Measurements from ENCODE around the gene CSMD2. TPM values are rescaled to one million over a fixed set of nuclear protein-coding genes. Genes with fewer than 3 reads are reported as not detected.

CSMD2 gene
- total and polyA plus RNA-seq, 2 of the 4 experiments (the other 2 are of a cell fraction), result under 0.01 to 0.36 TPM

DNA sequence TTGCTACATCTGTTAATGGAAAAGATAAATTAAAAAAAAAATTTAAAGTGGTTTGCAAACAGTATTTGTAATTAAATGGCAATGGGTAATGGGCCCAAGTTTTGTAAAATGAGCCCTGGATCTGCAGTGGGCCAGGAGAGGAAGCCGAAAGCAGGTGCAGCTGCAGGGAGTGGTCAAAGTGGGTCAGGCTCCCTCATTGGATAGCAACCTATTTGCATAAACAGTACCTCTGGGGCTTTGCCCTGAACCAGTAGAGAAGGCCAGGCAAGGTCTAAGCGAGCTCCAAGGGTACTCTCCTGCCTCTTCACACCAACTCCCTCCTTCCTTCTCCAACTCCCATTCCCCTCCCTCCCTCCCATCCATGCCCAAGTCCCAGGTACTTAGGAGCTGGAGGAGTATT, 162.2 kb downstream of the CSMD2 start:
- Histone ChIP-seq H3K4me2 (ENCODE audit: low read depth, low read length) (no peak overlapping the region), H2AK5ac (ENCODE audit: low read depth, low read length) (no peak overlapping the region), H4K5ac (ENCODE audit: low read depth, low read length) (no peak overlapping the region), H3K36me3 (ENCODE audit: control insufficient read depth, insufficient read depth, low read length) (no peaks in the 10 kb centered on the region), H3K4me3 (ENCODE audit: insufficient read depth, low read depth, low read length) (no peak overlapping the region), H4K20me1 (ENCODE audit: insufficient read depth, low read length) (no peaks in the 10 kb centered on the region), H3K56ac (ENCODE audit: extremely low read depth, insufficient read depth, low read length) (no peak overlapping the region), H3K18ac (ENCODE audit: low read depth, low read length) (no peak overlapping the region), H3K23ac (ENCODE audit: low read depth, low read length) (no peak overlapping the region), H3K27ac (ENCODE audit: insufficient read depth, low read length) (no peak overlapping the region), H2BK20ac (ENCODE audit: low read depth, low read length) (no peak overlapping the region), H2AFZ (replicated peaks; ENCODE audit: low read length, poor library complexity) (no peak overlapping the region), H3K4me1 (ENCODE audit: control insufficient read depth, insufficient read depth, low read length) (no peaks in the 10 kb centered on the region), H3K9me1 (ENCODE audit: insufficient read depth, low read length) (no peaks in the 10 kb centered on the region), H4K8ac (ENCODE audit: low read depth in 2 of 2, low read length in 2 of 2) (no peak overlapping the region), H4K91ac (ENCODE audit: insufficient read depth, low read depth, low read length) (no peak overlapping the region), H3K79me1 (ENCODE audit: low read depth in 1 of 2, low read length in 2 of 2) (no peaks in the 10 kb centered on the region), H3K27me3 (ENCODE audit: control insufficient read depth, insufficient read depth, low read length) (no peaks in the 10 kb centered on the region), H2BK5ac (ENCODE audit: low read depth, low read length, poor library complexity, severe bottlenecking) (no peak overlapping the region), H2AK9ac (replicated peaks; ENCODE audit: low read depth, low read length, poor library complexity) (no peak overlapping the region), H3K9me3 (ENCODE audit: control insufficient read depth, insufficient read depth, low read length) (peaks cover 15% of the 10 kb centered on the region), H3K9ac (ENCODE audit: low read depth, low read length) (no peak overlapping the region), H2BK120ac (ENCODE audit: low read depth, low read length) (no peak overlapping the region), H3K4ac (ENCODE audit: low read depth, low read length) (no peak overlapping the region), H2BK15ac (ENCODE audit: low read depth, low read length) (no peak overlapping the region), H3K14ac (replicated peaks; ENCODE audit: low read depth, low read length) (no peak overlapping the region)
- CTCF ChIA-PET, result no interaction called here
- WGBS, 2 experiments (ENCODE audit: extremely low coverage in 2 of 2, insufficient read length in 1 of 2), result no CpG with 5 or more reads among the region's 2 CpGs
- in situ Hi-C loops (cut with MboI; ENCODE audit: low sequenced_read_pairs), result no loop called here
- TF ChIP-seq CEBPB (IDR thresholded peaks at IDR 0.05; ENCODE audit: low read depth, low read length), result no peak
- no peak for TF ChIP-seq MAFK (IDR thresholded peaks at IDR 0.05; ENCODE audit: low read depth, low read length)
- TF ChIP-seq SMC3 (IDR thresholded peaks at IDR 0.05; ENCODE audit: low read depth, low read length), result no peak
- TF ChIP-seq MAZ (IDR thresholded peaks at IDR 0.05; ENCODE audit: borderline replicate concordance, low read depth, low read length), result no peak
- no peak for TF ChIP-seq BHLHE40 (IDR thresholded peaks at IDR 0.05; ENCODE audit: low read depth, low read length)
- no peak for TF ChIP-seq MXI1 (IDR thresholded peaks at IDR 0.05; ENCODE audit: borderline replicate concordance, low read depth, low read length)
- no peak for TF ChIP-seq CHD1 (IDR thresholded peaks at IDR 0.05; ENCODE audit: low read depth, low read length)
- TF ChIP-seq, protein P1, sequence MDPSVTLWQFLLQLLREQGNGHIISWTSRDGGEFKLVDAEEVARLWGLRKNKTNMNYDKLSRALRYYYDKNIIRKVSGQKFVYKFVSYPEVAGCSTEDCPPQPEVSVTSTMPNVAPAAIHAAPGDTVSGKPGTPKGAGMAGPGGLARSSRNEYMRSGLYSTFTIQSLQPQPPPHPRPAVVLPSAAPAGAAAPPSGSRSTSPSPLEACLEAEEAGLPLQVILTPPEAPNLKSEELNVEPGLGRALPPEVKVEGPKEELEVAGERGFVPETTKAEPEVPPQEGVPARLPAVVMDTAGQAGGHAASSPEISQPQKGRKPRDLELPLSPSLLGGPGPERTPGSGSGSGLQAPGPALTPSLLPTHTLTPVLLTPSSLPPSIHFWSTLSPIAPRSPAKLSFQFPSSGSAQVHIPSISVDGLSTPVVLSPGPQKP (IDR thresholded peaks at IDR 0.05; ENCODE audit: borderline replicate concordance, low read depth, low read length), result no peak
- no peak for TF ChIP-seq RAD21 (IDR thresholded peaks at IDR 0.05; ENCODE audit: low read length)
- TF ChIP-seq FOS (IDR thresholded peaks at IDR 0.05; ENCODE audit: low read depth, low read length), result no peak
- TF ChIP-seq POLR2A (IDR thresholded peaks at IDR 0.05; ENCODE audit: low read depth, low read length), result no peak
- TF ChIP-seq RFX5 (IDR thresholded peaks at IDR 0.05; ENCODE audit: low read depth, low read length), result no peak
- no peak for DNase-seq
- no peak for ATAC-seq (ENCODE audit: low read depth)
- dilution Hi-C loops (cut with HindIII; ENCODE audit: low sequenced_read_pairs, unreplicated experiment), result no loop called here
- no TSS peak for BruUV-seq (replicated peaks)
- intact Hi-C loops (cut with micrococcal nuclease), result no loop called here
- POLR2A ChIA-PET (ENCODE audit: unreplicated experiment), result no interaction called here
